Sciatic nerve (tissue), 2 donors: Measurements from ENCODE around the gene RPS6KA2. TPM values are rescaled to one million over a fixed set of nuclear protein-coding genes. Genes with fewer than 3 reads are reported as not detected.
"Not testable (repeated sequence)": the region's sequence is repeated elsewhere in the genome, so short reads cannot be mapped to it uniquely, and the experiment has no call there.

Source experiments
- ATAC-seq: fragments of 200-7000 bp; cut with Tn5 transposase; one replicate; pipeline ENCODE4 v1.9.1; 2020; ENCODE audit warnings: mild to moderate bottlenecking, moderate library complexity
- DNase-seq: peaks from one replicate; pipeline ENCODE4 v3.0.0-alpha.2; 2020; ENCODE audit warnings: low spot score
- intact Hi-C: fragments of 100-400 bp; cut with DNase I; formaldehyde crosslinking; loops from one replicate; pipeline ENCODE4 v1.14.2; 2022
- total RNA-seq: library from RNA; stranded (reverse); fragmentation: NEBNext Ultra II Directional; extraction: Animal tissue kit (Norgen Biotek cat#: 25700); gene quantifications from one replicate; pipeline ENCODE4 v1.2.1, GENCODE V29; 2021
- donor health status: DM: no; HTN: no; CAD: no.
- donor health status: DM: no; HTN: no; CAD: no.

Gene RPS6KA2
- total RNA-seq, 1 donor from 2014 or later: 69.9 TPM

DNA sequence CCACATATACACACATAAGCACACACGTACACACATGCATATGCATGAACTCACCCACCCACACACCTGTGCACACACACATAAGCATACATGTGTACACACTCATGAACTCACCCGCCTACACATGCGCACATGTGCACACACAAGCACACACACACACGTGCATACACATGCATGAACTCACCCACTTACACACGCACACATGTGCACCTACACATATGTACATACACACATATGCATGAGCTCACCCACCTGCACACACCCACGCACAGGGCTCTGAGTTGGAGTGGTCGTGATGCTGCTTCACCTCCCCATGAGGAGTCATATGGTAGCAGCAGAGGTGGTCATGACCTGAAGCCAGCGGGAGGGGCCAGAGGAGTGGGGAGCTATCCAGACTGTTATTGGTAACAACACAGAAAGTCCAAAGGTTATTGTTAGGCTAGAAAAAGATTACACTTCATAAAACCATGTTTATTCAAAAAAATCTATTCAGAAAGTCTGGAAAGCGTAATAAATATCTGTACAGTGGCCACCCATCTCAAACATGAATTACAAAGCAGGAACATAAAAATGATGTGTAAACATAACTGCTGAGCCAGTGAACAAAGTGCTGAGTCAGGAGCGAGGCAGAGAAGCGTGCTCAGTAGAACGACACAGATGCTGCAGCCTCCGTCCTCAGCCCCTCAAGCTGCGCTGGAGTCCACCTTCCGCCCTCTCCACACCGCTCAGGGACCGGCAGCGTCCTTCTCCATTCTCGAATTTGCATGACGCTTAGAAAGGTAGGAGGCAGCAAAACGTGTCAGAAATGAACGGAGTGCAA is 217.9 kb downstream of the RPS6KA2 start:
- DNase-seq: no peak

DNA sequence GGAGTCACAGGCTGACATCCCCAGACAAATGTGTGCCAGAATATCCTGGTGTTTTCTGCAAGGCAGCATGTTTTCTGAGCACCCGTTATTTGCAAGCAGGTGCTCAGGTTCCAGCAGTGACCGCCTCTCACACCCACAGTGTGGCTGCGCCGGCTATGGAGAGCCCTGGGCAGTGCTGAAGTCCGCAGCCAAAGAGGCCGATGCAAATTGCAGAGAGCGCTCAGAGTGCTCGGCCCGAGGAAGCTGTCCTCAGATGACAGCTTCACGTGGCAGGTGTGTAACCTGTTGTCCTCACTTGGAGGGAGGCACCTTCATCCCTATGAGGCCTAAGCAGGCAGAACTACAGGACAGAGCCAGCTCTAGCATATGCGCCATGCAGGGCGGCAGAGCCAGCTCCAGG is 220.9 kb downstream of the RPS6KA2 start:
- intact Hi-C loops: no loop called here
- no peak for ATAC-seq
- DNase-seq: no peak

More for the DNA sequence above, 217.9 kb downstream of the RPS6KA2 start:
- no peak for ATAC-seq
- intact Hi-C loops: no loop called here

DNA sequence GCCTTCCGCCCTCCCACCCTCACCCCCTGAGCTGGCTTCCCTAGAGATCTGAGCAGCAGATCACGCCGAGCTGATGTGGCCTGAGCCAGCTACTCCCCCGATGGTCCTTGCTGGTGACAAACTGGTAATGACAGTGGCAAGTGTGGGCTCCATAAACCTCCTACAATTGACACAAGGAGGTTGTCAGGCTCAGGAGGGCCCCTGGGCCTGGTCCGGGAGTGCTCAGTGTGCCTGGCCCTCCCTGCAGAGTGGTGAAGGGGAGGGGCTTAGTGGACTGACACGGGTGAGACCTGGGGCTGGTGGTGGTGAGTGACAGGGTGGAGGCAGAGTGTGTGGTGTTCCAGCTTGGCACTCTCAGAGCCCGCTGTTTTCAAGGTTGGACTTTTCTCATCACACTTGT is 221.7 kb downstream of the RPS6KA2 start:
- DNase-seq (no peak), ATAC-seq (no peak)
- intact Hi-C loops: no loop called here

DNA sequence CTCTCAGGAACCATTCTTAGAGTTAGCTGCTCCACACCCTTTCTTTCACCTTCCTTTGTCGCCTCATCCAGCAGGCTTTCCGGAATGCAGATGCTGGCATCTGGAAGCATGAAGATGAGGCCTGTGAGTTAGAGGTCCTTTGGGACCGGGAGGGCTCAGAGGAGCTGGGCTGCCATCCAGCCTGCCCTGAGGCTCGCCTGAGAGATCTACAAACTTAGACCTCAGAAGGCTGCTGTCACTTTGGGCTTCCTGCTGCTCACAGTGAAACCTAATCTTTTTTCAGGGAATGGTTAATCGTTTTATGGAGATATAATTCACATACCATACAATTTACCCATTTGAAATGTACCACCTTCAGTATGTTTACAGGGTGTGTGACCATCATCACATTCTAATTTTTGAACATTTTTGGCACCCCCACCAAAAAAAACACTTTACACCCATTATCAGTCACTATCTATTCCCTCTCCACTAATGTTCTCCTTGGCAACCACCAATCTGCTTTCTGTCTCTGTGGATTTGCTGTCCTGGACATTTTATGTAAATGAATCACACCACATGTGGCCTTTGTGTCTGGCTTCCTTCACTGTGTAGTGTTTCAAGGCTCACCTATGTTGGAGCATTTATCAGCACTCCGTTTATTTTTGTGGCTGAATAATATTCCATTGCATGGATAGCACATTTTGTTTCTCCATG is 224.3 kb downstream of the RPS6KA2 start:
- DNase-seq (no peak), ATAC-seq (no peak)
- intact Hi-C loops: loop anchor here (5.0 kb wide), 1 partner anchor 125 kb away; no protein-coding TSS in a partner anchor

DNA sequence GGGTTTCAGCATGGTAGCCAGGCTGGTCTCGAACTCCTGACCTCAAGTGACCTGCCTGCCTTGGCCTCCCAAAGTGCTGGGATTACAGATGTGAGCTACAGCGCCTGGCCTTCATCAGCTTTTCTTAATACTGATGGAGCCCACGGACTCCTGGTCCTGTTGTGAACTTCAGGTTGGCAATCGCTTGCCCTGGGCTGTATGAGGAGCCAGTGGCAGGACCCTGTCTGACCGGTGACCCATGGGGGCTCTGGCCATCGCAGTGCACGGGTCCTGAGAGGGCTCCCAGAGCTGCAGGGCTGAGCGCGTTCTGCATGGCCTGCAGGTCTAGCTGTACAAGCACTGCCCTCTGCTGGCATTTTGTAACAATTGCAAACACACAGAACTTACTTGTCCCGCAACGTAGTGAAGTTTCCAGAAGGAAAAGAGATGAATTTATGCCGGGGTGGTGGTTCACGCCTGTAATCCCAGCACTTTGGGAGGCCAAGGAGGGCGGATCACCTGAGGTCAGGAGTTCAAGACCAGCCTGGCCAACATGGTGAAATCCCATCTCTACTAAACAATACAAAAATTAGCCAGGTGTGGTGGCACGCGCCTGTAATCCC is 226.3 kb downstream of the RPS6KA2 start:
- peak; percentile 75 for DNase-seq
- ATAC-seq: peak; percentile 86
- intact Hi-C loops: loop anchor here (5.0 kb wide), 1 partner anchor 123 kb away; no protein-coding TSS in a partner anchor

DNA sequence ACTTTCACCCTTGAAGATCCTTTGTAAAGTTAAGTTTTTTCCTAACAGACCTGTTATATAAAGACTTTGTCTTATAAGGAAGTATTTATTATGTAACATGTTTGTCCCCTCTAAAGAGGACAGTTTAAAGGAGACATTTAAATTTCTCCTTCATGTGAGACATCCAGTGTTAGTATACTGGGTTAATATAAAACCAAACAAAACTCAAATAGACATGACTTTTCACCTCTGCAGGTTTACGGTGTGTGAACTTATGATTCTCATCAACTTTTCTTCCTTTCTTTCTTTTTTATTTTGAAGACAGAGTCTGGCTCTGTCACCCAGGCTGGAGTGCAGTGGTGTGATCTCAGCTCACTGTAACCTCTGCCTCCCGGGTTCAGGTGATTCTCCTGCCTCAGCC is 226.9 kb downstream of the RPS6KA2 start:
- intact Hi-C loops: loop anchor here (5.0 kb wide), 1 partner anchor 123 kb away; no protein-coding TSS in a partner anchor
- ATAC-seq: no peak
- no peak for DNase-seq

DNA sequence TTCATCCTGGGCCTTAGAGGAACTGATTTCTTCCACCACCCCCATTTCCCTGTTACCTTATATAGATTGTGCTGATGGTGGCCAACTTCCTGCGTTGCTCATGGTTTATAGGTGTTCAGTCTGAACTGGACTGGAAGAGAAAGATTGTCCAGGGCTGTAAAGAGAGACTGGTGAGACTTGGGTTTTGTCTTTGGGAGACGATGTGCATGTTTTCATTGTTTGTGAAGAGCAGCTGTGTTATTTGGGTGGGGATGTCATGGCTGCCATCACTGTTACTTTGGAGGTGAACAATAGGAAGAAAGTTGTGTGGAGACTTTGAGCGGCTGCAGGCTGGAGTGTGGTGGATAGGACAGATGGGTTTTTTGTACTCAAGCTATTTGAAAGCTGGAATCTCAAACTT is 228.7 kb downstream of the RPS6KA2 start:
- DNase-seq (no peak), ATAC-seq (no peak)
- intact Hi-C loops: no loop called here

DNA sequence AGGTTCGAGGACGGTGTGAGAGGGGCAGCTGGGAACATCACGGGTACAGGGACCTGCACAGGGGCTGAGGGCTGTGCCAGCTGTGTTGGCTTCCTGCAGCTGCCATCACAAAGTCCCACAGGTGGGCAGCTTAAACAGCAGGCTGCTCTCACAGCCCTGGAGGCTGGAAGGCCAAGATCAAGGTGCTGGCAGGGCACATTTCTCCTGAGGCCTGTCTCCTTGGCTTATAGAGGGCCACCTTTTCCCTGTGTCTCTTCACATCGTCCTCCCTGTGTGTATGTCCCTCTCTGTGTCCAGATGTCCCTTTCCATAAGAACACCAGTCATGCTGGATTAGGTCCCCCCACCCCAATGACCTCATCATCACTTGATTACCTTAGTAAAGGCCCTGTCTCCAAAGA is 229.2 kb downstream of the RPS6KA2 start:
- intact Hi-C loops: no loop called here
- ATAC-seq: no peak
- DNase-seq: no peak

DNA sequence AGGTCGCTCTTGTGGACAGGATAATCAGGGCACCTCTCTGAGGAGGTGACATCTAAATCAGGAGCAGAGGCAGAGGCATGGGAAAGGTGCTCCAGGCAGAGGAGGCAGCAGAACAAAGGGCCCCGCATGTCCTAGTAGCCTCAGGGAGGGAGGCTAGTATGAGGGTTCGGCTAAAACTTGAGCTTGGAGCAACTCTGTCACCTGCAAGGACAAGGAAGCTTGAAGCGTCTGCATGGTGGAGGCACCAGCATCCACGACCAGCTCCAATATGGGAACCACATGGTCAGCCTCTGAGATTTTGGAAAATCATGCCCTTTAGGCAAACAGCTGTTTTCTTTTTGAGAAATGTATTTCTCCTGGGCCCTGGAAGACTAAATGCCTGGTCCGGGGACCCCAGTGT is 231.3 kb downstream of the RPS6KA2 start:
- ATAC-seq (no peak), DNase-seq (no peak)
- intact Hi-C loops: no loop called here

DNA sequence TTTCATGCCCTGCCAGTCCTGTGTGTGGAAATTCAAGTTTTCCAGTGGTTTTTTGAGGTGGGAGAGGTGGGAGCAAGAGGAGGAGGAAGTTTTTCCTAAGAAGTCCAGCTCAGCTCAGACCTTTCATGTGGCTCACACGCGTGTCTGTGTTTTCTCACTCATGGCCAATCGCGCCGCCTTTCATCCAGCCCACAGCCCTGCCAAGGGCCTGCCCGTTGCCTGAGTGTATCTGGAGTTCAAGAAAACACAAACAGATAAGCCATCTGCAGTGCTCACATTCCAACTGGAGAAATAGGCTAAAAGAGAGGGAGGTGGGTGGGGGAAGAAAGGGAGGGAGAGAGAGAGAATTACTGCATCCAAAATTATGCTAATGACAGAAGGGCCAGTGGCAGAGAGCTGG is 231.7 kb downstream of the RPS6KA2 start:
- intact Hi-C loops: no loop called here
- no peak for DNase-seq

DNA sequence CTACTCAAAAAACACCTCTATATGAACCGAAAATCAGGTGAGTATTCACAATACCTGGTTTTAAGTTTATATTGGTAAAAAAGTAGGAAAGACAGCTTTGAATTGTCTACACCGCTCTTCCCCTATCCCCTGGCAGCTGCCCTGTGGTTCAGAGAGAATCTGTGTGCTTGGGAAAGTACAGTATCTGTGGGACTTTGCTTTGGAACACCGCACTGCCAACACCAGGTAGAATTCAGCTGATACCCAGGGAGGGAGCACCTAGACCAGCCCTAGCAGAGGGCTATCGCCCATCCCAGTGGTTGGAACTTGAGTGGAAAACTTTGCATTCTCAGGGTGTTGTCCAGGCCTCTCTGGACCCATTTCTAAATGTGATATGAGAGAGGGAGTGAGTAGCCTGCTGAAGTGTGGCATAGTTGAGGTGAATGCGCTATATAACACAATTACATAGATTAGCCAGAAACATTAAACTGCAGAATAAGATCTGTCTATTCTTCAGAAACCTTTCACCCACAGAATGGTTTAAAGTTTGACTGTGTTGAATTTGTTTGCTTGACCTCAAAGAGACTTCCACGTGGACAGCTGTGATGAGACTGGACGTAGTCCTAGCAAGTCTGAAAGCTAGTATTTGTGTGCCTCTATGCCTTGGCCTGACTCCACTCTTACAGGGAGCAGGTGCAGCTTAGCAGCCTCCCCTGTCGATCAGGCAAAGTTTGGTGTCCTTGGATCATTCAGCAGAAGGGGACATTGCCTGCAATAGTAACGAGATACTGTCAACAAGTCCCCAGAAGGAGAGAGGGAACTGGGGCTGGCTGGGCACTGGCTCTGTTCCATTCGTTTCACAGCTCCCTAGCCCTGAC is 232.8 kb downstream of the RPS6KA2 start:
- intact Hi-C loops: no loop called here
- no peak for ATAC-seq
- DNase-seq: no peak

More for the DNA sequence above, 231.7 kb downstream of the RPS6KA2 start:
- no peak for ATAC-seq

DNA sequence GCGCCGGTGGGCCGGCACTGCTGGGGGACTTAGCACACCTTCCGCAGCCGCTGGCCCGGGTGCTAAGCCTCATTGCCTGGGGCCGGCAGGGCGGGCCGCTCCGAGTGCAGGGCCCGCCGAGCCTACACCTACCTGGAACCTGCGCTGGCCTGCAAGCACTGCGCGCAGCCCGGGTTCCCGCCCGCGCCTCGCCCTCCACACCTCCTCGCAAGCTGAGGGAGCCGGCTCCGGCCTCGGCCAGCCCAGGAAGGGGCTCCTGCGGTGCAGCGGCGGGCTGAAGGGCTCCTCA is 233.6 kb downstream of the RPS6KA2 start:
- no peak for ATAC-seq
- DNase-seq: no peak
- intact Hi-C loops: no loop called here

DNA sequence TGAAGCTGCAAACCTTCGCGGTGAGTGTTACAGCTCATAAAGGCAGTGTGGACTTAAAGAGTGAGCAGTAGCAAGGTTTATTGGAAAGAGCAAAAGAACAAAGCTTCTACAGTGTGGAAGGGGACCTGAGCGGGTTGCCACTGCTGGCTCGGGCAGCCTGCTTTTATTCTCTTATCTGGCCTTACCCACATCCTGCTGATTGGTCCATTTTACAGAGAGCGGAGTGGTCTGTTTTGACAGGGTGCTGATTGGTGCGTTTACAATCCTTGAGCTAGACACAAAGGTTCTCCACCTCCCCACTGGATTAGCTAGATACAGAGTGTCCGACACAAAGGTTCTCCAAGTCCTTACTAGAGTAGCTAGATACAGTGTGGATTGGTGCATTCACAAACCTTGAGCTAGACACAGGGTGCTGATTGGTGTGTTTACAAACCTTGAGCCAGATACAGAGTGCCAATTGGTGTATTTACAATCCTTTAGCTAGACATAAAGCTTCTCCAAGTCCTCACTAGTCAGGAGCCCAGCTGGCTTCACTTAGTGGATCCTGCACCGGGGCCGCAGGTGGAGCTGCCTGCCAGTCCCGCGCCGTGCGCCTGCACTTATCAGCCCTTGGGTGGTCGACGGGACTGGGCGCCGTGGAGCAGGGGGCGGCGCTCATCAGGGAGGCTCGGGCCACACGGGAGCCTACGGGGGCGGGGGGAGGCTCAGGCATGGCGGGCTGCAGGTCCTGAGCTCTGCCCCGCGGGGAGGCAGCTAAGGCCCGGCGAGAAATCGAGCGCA is 234.1 kb downstream of the RPS6KA2 start:
- ATAC-seq, intact Hi-C loops, DNase-seq: not testable (repeated sequence)

DNA sequence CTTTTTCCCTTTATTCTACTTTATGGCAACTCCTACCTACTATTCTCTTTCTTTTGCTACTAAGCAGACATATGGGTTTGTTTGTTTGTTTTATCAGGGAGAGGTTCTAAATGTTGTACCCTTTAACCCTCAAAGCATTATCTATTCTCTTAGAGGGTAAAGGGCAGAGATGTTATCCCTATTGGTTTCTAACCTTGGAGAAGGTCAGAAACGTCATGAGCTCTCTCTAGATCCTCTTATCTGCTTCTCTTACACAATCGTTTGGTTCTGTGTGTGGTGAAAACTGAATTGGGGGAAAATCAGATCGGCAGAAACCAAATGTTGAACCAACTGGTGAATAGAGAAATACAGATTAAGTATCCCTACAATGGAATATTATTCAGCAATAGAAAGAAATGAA is 237.9 kb downstream of the RPS6KA2 start:
- intact Hi-C loops: no loop called here
- ATAC-seq (no peak), DNase-seq (no peak)

DNA sequence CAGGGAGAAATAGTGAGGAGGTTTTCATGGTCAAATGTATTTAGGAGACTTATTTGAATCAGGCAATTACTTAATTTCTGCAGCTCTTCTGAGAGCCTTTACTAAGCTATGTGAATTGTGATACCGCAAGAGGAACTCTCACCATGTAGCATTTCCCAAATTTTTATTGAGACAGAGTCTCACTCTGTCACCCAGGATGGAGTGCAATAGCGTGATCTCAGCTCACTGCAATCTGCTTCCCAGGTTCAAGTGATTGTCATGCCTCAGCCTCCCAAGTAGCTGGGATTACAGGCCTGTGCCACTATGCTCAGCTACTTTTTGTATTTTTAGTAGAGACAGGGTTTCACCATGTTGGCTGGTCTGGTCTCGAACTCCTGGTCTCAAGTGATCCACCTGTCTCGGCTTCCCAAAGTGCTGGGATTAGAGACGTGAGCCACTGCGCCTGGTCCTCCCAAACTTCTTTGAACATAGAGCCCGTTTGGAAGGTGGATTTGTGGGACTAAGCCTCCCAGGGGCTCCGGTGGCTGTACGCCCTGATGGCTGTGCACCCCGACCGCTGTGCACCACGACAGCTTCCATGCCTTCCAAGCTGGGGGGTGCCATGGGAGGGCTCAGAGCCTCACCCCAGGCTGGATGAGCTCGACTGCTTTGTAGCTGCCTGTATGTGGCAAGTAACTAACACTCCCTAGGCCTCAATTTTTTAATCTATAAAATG is 238.6 kb downstream of the RPS6KA2 start:
- intact Hi-C loops: no loop called here
- DNase-seq (no peak), ATAC-seq (no peak)

DNA sequence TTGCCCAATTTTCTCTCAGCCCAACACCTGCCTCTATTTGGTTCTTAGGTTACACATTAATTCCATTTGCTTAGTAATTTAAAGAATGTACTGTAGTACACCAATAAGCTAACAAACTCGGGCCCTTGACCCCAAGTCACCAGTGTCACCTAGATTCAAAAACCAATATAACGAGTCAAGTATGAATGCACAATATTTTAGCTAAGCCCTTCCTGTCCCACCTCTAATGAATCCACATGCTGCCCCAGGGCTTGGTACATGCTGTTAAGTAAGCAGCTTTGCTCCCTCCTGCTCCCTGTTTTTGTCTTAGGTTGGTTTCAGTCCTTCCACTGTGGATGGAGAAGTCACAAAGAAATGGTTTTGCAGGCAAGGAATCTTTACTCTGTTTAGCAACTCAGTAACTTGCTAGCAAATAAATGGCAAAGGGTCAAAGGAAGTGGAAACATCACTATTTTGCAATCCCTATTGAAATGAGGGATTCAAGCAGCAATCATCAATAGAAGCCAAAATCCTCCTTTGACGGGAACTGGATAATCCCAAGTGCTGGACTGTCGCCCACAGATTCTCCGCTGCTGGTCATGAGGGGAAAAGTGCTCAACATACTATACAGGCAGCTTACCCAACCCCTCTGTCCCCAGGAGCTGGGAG is 239.3 kb downstream of the RPS6KA2 start:
- DNase-seq (no peak), ATAC-seq (no peak)
- intact Hi-C loops: no loop called here

DNA sequence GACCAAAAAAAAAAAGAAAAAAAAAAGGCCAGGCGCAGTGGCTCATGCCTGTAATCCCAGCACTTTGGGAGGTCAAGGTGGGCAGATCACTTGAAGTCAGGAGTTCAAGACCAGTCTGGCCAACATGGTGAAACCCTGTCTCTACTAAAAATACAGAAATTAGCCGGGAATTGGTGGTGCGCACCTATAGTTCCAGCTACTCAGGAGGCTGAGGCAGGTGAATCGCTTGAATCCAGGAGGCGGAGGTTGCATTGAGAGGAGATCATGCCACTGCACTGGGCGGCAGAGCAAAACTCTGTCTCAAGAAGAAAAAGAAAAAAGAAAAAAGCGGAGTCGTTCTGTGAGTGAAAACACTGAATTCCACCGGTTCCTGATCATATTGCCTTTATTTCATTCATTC is 240.0 kb downstream of the RPS6KA2 start:
- intact Hi-C loops, ATAC-seq, DNase-seq: not testable (repeated sequence)
